Transverse colon (tissue), 4 donors: Measurements from ENCODE around the gene PAPOLG.

Experiments used
- POLR2A ChIP-seq: fragments of 450-650 bp; IDR thresholded peaks from one replicate; pipeline ENCODE4 v1.6.1; 2016; ENCODE audit warnings: antibody characterized with exemption, mild to moderate bottlenecking, moderate library complexity
- POLR2AphosphoS5 ChIP-seq, 3 donors: sonication (generic); formaldehyde crosslinking; IDR thresholded peaks; one replicate each; pipeline ENCODE4 v1.6.1; 2016; ENCODE audit warnings: antibody characterized with exemption in 3 of 3
- TF ChIP-seq, protein P1 (sequence below), 5 experiments: fragments of 200-600 bp in 3 of 5; fragments of 450-650 bp in 2 of 5; sonication (generic) in 3 of 5; IDR thresholded peaks; 1 replicate in 2 of 5; 2 replicates in 3 of 5; pipeline ENCODE4 v1.5.1; 2016 to 2017; ENCODE audit warnings: antibody characterized with exemption in 5 of 5, inconsistent platforms in 3 of 5, mild to moderate bottlenecking in 2 of 5, moderate library complexity in 1 of 5

DNA sequence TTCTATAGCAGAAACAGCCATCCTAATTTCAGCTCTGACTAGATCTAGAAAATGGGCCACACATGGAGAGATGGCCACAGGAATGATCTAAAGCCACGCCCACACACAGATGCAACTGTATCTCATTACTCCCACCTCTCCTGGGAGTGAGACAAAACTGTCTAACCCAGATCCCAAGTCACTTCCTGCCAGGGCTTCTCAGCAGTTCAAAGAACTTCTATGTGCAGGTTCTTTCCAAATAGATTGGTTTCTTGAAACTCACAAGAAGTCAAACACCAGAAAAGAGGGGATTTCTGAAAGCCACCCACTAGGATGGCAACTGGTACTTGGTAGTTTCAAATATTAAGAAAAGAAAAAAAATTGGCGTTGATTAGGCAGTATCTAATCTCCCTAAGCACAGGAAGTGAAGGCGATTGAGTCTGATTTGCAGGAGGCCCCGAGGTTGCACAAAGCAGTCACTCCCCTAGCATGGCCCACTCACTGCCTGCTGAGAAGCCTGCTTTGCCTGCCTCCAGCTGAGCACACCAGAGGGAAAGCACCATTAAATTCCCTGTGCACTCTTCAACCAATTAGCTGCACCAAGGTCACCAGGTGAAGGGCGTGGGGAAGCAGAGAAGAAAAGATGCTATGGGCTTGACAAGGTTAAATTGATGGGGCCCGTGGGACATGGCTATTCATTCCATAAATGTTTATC, 51.1 kb downstream of the PAPOLG start:
- TF ChIP-seq POLR2A (no peak), POLR2AphosphoS5 (IDR thresholded peaks at IDR 0.05) (no peak)
- TF ChIP-seq, protein P1, sequence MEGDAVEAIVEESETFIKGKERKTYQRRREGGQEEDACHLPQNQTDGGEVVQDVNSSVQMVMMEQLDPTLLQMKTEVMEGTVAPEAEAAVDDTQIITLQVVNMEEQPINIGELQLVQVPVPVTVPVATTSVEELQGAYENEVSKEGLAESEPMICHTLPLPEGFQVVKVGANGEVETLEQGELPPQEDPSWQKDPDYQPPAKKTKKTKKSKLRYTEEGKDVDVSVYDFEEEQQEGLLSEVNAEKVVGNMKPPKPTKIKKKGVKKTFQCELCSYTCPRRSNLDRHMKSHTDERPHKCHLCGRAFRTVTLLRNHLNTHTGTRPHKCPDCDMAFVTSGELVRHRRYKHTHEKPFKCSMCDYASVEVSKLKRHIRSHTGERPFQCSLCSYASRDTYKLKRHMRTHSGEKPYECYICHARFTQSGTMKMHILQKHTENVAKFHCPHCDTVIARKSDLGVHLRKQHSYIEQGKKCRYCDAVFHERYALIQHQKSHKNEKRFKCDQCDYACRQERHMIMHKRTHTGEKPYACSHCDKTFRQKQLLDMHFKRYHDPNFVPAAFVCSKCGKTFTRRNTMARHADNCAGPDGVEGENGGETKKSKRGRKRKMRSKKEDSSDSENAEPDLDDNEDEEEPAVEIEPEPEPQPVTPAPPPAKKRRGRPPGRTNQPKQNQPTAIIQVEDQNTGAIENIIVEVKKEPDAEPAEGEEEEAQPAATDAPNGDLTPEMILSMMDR (IDR thresholded peaks at IDR 0.05): no peak
